BJ (cell line): Measurements from ENCODE around the gene SERPINE2. TPM values are rescaled to one million over a fixed set of nuclear protein-coding genes. Genes with fewer than 3 reads are reported as not detected.

Experiments
- CTCF ChIA-PET: fragments of 350-600 bp; formaldehyde crosslinking; extraction: SDS; loops from one replicate; lab custom pipeline; 2021; ENCODE audit warnings: antibody characterized with exemption, inconsistent platforms; lab: Yijun Ruan, JAX
- POLR2A ChIA-PET: fragments of 300-600 bp; sonication (Branson Sonifier 250); formaldehyde crosslinking; extraction: SDS; loops from one replicate; lab custom pipeline; 2021; ENCODE audit warnings: antibody characterized with exemption; lab: Charles Lee
- DNase-seq: peaks from one replicate; pipeline ENCODE4 v3.0.0-alpha.2; 2011; ENCODE audit warnings: low read depth
- H3K27me3 ChIP-seq: 2 replicates; pipeline ENCODE4 v1.6.0; 2011; ENCODE audit warnings: low read length; ENCODE audit not compliant: control insufficient read depth, insufficient read depth
- H3K36me3 ChIP-seq: 2 replicates; pipeline ENCODE4 v1.5.1; 2011; ENCODE audit warnings: low read length; ENCODE audit not compliant: control insufficient read depth, insufficient read depth
- H3K4me3 ChIP-seq: 2 replicates; pipeline ENCODE4 v1.5.1; 2011; ENCODE audit warnings: low read depth, mild to moderate bottlenecking, control low read depth, low read length
- CTCF ChIP-seq: IDR thresholded peaks from 2 replicates; pipeline ENCODE4 v1.5.1; 2011; ENCODE audit warnings: low read depth, mild to moderate bottlenecking, control low read depth, inconsistent platforms, low read length, moderate library complexity; ENCODE audit not compliant: insufficient read depth
- polyA plus RNA-seq: library from polyadenylated mRNA; depleted of rRNA; stranded (reverse); fragments of >200 nt; gene quantifications from 2 replicates; pipeline ENCODE4 v1.2.3, GENCODE V29; 2011

The SERPINE2 gene
- polyA plus RNA-seq, 1 experiment = 750 TPM

GRCh38 chr2:224084266-224084892, 45.3 kb upstream of the SERPINE2 start:
- no peak for DNase-seq
- Histone ChIP-seq H3K4me3 (no peak overlapping the region), H3K27me3 (no peaks in the 10 kb centered on the region), H3K36me3 (no peaks in the 10 kb centered on the region)
- no peak for TF ChIP-seq CTCF
- POLR2A ChIA-PET = no interaction called here
- CTCF ChIA-PET = interaction anchor here (1.3 kb wide), 2 partner anchors 9 to 45 kb away, joined by 3 to 4 read pairs; partner anchors contain the start of gene SERPINE2

GRCh38 chr2:224083638-224084037, 44.6 kb upstream of the SERPINE2 start:
- no peaks in the 10 kb centered on the region for H3K27me3 ChIP-seq
- no peak overlapping the region for H3K4me3 ChIP-seq
- no peak for TF ChIP-seq CTCF
- H3K36me3 ChIP-seq = no peaks in the 10 kb centered on the region
- ChIA-PET CTCF (interaction anchor here (1.3 kb wide), 2 partner anchors 10 to 44 kb away, joined by 3 to 4 read pairs; partner anchors contain the start of gene SERPINE2), POLR2A (no interaction called here)
- DNase-seq = no peak

GRCh38 chr2:224078656-224079055, 39.6 kb upstream of the SERPINE2 start:
- TF ChIP-seq CTCF = no peak
- Histone ChIP-seq H3K36me3 (no peaks in the 10 kb centered on the region), H3K4me3 (no peak overlapping the region), H3K27me3 (no peaks in the 10 kb centered on the region)
- ChIA-PET CTCF (no interaction called here), POLR2A (no interaction called here)
- DNase-seq = no peak

GRCh38 chr2:224077773-224078507, 38.9 kb upstream of the SERPINE2 start:
- Histone ChIP-seq H3K4me3 (no peak overlapping the region), H3K36me3 (no peaks in the 10 kb centered on the region), H3K27me3 (no peaks in the 10 kb centered on the region)
- ChIA-PET CTCF (no interaction called here), POLR2A (no interaction called here)
- no peak for DNase-seq
- TF ChIP-seq CTCF = no peak

GRCh38 chr2:224075588-224075987, 36.5 kb upstream of the SERPINE2 start:
- no peak for DNase-seq
- H3K36me3 ChIP-seq = no peaks in the 10 kb centered on the region
- ChIA-PET POLR2A (no interaction called here), CTCF (no interaction called here)
- no peak for TF ChIP-seq CTCF
- H3K27me3 ChIP-seq = no peaks in the 10 kb centered on the region
- H3K4me3 ChIP-seq = no peak overlapping the region
